Peyer's patch (tissue), 4 donors: ENCODE data around the gene DYRK1A.

Source experiments
- CTCF ChIP-seq, 6 experiments: fragments of 450-650 bp in 4 of 6; fragments of 200-600 bp in 2 of 6; sonication (generic) in 1 of 6; IDR thresholded peaks; one replicate each; pipeline ENCODE4 v1.5.1; 2017 to 2019; ENCODE audit warnings: antibody characterized with exemption in 6 of 6, mild to moderate bottlenecking in 3 of 6, moderate library complexity in 1 of 6
- POLR2A ChIP-seq, 2 donors: fragments of 450-650 bp; IDR thresholded peaks; one replicate each; pipeline ENCODE4 v1.5.1; 2017; ENCODE audit warnings: antibody characterized with exemption in 2 of 2, mild to moderate bottlenecking in 2 of 2, moderate library complexity in 2 of 2

- TF ChIP-seq CTCF (IDR thresholded peaks at IDR 0.05) (no peak), POLR2A (IDR thresholded peaks at IDR 0.05) (no peak)
Observed at GRCh38 chr21:37558676-37559211, 192.2 kb downstream of the DYRK1A start.
